Heart left ventricle (tissue), 13 donors: Measurements from ENCODE around the gene ZNF197.

Experiments used
- CTCF ChIP-seq, 12 donors: fragments of 200-600 bp; sonication (generic) in 4 of 12; IDR thresholded peaks; one replicate each; pipeline versions ENCODE4 v1.5.0 to v1.8.0; 2018 to 2022; ENCODE audit warnings: antibody characterized with exemption in 12 of 12, mild to moderate bottlenecking in 5 of 12
- POLR2A ChIP-seq, 2 donors: fragments of 450-650 bp; IDR thresholded peaks; one replicate each; pipeline ENCODE4 v1.6.1; 2017; ENCODE audit warnings: antibody characterized with exemption in 2 of 2, mild to moderate bottlenecking in 2 of 2, moderate library complexity in 2 of 2
- donor health status: ischemic (EF 13 %, LVEDD 7.1; RV severe dilation, severe dysfunction).
- donor health status: DM: no; HTN: yes; CAD: no.
- donor health status: DM: no; HTN: no; CAD: no.
- donor health status: ischemic (EF 25% LVEDD 6.9; RV normal size, moderate dysfunction).
- donor health status: ischemic (EF 25% LVEDD 5.7; RV mildly dilated, moderate dysfunction).
- donor health status: ischemic (EF 35%, LVEDD 5.7; RV mildly dilated, moderate dysfunction).
- donor health status: nonischemic (EF 11% LVEDD 7.7; RV severe dilation, severe dysfunction).
- donor health status: DM: yes; HTN: yes; CAD: no.
- donor health status: PGD.
- donor health status: ischemic (EF 29% LVEDD 5.4; RV normal size, mild dysfunction).
- donor health status: nonischemic (EF 23%, LVEDD 6.1; RV moderate dilation, normal function).

GRCh38 chr3:44654039-44654438, 29.2 kb downstream of the ZNF197 start:
- TF ChIP-seq CTCF (IDR thresholded peaks at IDR 0.05), result no peak
- TF ChIP-seq POLR2A (IDR thresholded peaks at IDR 0.05), result no peak
